ENCODE measurements around the gene BTBD9. TPM values are rescaled to one million over a fixed set of nuclear protein-coding genes. Genes with fewer than 3 reads are reported as not detected.
"Not testable (repeated sequence)": the region's sequence is repeated elsewhere in the genome, so short reads cannot be mapped to it uniquely, and the experiment has no call there.

Gene BTBD9
- total RNA-seq, 6 experiments from 2014 or later = 11.0 to 12.7 (median 12.5) TPM

DNA sequence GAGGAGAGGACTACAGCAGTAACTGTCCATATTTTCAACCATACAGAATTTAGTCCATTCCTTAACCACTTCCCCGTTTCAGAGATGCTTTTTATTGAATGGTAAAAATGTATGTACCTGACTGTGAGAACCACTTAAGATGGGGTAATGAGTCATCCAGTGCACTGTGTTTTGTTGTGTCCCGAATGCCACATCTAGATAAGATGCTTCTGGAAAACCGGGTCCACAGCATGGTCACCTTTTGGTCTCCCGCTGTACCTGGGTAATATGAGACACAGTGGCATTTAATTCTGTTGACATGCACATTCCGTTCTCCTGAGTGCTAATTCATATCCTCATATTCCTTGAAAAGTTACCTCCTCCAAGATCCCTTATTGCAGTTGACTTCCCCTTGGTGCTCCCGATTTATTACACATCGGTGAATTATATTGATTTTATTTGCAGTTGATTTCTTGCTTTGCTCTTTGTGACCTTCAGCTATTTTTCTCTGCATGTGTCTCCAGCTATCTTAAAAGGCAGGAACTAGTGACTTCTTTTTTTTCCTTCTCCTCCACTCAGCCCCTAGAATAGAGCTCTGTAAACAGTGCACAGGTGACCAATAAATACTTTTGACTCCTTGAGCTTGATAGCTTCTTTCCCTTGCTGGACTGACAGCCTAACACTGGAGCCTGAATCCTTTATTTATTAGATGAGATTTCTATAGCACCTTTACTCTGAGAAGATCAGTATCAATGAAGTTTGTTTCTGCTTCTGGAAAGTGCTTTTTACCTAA, 505.6 kb downstream of the BTBD9 start:
- no peak overlapping the region for H3K4me3 Mint-ChIP-seq
- no peak for DNase-seq

DNA sequence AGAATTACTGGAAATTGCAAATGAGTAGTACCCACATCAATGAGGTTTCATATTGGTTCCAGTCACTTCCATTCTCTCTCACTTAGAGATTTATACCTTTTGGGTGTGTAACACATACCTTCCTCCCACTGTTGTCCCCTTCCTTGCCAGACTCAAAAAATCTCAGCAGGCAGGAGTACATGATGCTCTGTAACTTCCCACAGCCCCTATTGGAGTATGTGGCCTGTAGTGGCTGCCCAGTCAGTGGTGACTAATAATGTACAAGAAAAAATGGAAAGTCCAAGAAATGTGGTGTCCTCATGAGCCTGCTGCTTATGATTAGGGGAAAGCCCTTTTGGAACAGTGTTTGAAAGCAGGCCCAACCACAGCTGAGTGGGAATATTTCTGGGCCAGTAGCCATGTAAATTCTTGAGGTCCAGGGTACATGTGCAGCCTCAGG, 508.2 kb downstream of the BTBD9 start:
- H3K4me3 Mint-ChIP-seq = peak overlapping the region; percentile 29; the same call in 1 of the 2 replicates
- TF ChIP-seq, protein P1, sequence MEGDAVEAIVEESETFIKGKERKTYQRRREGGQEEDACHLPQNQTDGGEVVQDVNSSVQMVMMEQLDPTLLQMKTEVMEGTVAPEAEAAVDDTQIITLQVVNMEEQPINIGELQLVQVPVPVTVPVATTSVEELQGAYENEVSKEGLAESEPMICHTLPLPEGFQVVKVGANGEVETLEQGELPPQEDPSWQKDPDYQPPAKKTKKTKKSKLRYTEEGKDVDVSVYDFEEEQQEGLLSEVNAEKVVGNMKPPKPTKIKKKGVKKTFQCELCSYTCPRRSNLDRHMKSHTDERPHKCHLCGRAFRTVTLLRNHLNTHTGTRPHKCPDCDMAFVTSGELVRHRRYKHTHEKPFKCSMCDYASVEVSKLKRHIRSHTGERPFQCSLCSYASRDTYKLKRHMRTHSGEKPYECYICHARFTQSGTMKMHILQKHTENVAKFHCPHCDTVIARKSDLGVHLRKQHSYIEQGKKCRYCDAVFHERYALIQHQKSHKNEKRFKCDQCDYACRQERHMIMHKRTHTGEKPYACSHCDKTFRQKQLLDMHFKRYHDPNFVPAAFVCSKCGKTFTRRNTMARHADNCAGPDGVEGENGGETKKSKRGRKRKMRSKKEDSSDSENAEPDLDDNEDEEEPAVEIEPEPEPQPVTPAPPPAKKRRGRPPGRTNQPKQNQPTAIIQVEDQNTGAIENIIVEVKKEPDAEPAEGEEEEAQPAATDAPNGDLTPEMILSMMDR (IDR thresholded peaks at IDR 0.05) = no peak
- H3K36me3 Mint-ChIP-seq (ENCODE audit: low read depth) = peaks cover 32% of the 10 kb centered on the region
- peak overlapping the region; percentile 72 for H3K27ac Mint-ChIP-seq
- peaks cover 65% of the 10 kb centered on the region for H3K4me1 Mint-ChIP-seq (ENCODE audit: low read depth)
- DNase-seq = peak; percentile 93
- H3K9me3 Mint-ChIP-seq = no peaks in the 10 kb centered on the region
- peaks cover 3% of the 10 kb centered on the region; the same call in 1 of the 2 replicates for H3K27me3 Mint-ChIP-seq (ENCODE audit: insufficient read depth)

More for the DNA sequence above, 505.6 kb downstream of the BTBD9 start:
- TF ChIP-seq, protein P1 (IDR thresholded peaks at IDR 0.05) = no peak
- Mint-ChIP-seq H3K27me3 (ENCODE audit: insufficient read depth) (peaks cover 3% of the 10 kb centered on the region; the same call in 1 of the 2 replicates), H3K27ac (no peak overlapping the region), H3K36me3 (ENCODE audit: low read depth) (peaks cover 37% of the 10 kb centered on the region), H3K4me1 (ENCODE audit: low read depth) (peaks cover 63% of the 10 kb centered on the region), H3K9me3 (no peaks in the 10 kb centered on the region)

DNA sequence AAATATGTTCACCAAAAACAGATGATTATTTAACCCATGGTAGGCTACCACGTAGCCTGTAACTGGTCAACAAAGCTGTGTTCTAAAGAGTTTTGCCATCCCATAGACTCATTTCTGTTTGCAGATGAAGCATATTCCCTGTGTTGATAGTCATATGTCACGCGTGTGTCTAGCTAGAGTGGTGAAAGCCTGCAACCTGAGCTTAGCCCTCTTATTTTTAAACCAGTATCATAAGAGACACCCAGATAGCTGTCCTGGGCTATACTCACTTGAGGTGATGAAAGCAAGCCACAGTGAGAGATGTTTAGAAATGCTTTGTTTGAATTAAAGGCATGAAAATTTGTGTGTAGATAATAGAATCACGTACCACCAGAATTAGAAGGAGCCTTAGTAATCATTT, 512.4 kb downstream of the BTBD9 start:
- Mint-ChIP-seq H3K9me3 (no peaks in the 10 kb centered on the region), H3K4me1 (ENCODE audit: low read depth) (peaks cover 39% of the 10 kb centered on the region), H3K36me3 (ENCODE audit: low read depth) (peaks cover 32% of the 10 kb centered on the region), H3K27ac (no peak overlapping the region), H3K27me3 (ENCODE audit: insufficient read depth) (no peaks in the 10 kb centered on the region; the same call in 1 of the 2 replicates), H3K4me3 (no peak overlapping the region)
- TF ChIP-seq, protein P1 (IDR thresholded peaks at IDR 0.05) = no peak
- no peak for DNase-seq

DNA sequence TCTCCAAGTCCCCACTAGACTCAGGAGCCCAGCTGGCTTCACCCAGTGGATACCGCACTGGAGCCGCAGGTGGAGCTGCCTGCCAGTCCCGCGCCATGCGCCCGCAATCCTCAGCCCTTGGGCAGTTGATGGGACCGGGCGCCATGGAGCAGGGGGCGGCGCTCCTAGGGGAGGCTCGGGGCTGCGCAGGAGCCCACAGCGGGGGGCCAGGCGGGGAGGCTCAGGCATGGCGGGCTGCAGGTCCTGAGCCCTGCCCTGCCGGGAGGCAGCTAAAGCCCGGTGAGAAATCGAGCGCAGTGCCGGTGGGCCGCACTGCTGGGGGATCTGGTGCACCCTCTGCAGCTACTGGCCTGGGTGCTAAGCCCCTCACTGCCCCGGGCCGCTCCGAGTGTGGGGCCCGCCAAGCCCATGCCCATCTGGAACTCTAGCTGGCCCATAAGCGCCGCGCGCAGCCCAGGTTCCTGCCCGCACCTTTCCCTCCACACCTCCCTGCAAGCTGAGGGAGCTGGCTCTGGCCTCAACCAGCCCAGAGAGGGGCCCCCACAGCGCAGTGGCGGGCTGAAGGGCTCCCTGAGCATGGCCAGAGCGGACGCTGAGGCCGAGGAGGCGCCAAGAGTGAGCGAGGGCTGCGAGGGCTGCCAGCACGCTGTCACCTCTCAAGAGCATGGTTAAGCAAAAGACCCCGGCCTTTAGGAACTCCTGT, 515.4 kb downstream of the BTBD9 start:
- H3K9me3 Mint-ChIP-seq; DNase-seq; H3K27me3 Mint-ChIP-seq (ENCODE audit: insufficient read depth); H3K4me3 Mint-ChIP-seq; H3K27ac Mint-ChIP-seq: not testable (repeated sequence)
- H3K4me1 Mint-ChIP-seq (ENCODE audit: low read depth) = peaks cover 27% of the 10 kb centered on the region
- peaks cover 41% of the 10 kb centered on the region for H3K36me3 Mint-ChIP-seq (ENCODE audit: low read depth)

DNA sequence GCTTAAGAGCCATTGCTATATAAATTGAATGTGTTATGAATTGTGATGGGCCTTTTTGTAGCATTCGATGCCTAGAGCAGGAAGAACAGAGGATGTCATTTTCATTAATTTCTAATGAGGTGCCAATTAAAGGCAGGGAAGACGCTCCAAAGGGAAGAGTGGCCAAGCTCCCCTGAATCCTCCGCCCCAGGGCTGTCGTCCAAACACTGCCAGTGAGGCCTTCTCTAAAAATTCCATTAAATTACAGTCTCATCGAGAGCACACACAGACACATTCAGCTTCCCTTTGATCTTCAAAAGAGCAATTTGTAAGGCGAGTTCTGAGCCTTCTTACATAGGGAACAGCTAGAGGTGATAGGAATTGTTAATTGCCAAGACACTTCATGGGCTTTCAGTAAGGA, 520.2 kb downstream of the BTBD9 start:
- Mint-ChIP-seq H3K4me1 (ENCODE audit: low read depth) (peaks cover 40% of the 10 kb centered on the region), H3K36me3 (ENCODE audit: low read depth) (peaks cover 24% of the 10 kb centered on the region), H3K4me3 (no peak overlapping the region), H3K9me3 (no peaks in the 10 kb centered on the region), H3K27me3 (ENCODE audit: insufficient read depth) (no peaks in the 10 kb centered on the region; the same call in 1 of the 2 replicates), H3K27ac (no peak overlapping the region)
- no peak for DNase-seq
- TF ChIP-seq, protein P1 (IDR thresholded peaks at IDR 0.05) = no peak
